CD4-positive, alpha-beta T cell treated with Interferon gamma for 1 hour (primary cell): ENCODE data around the gene MTX1.
"Not testable (repeated sequence)": the region's sequence is repeated elsewhere in the genome, so short reads cannot be mapped to it uniquely, and the experiment has no call there.

Source experiments
- DNase-seq: peaks from one replicate; pipeline ENCODE4 v3.0.0-alpha.2; 2020

MTX1 gene, protein sequence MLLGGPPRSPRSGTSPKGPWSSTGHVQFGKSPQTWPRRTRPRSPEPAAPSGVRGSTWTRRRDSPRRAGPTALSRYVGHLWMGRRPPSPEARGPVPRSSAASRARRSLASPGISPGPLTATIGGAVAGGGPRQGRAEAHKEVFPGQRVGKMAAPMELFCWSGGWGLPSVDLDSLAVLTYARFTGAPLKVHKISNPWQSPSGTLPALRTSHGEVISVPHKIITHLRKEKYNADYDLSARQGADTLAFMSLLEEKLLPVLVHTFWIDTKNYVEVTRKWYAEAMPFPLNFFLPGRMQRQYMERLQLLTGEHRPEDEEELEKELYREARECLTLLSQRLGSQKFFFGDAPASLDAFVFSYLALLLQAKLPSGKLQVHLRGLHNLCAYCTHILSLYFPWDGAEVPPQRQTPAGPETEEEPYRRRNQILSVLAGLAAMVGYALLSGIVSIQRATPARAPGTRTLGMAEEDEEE

GRCh38 chr1:155208541-155209311, at the start of gene MTX1:
MTX1 (plus strand) TSS chr1:155208695; CDS start chr1:155208805, 110 bp downstream.
- peak; percentile 96 for DNase-seq

DNA sequence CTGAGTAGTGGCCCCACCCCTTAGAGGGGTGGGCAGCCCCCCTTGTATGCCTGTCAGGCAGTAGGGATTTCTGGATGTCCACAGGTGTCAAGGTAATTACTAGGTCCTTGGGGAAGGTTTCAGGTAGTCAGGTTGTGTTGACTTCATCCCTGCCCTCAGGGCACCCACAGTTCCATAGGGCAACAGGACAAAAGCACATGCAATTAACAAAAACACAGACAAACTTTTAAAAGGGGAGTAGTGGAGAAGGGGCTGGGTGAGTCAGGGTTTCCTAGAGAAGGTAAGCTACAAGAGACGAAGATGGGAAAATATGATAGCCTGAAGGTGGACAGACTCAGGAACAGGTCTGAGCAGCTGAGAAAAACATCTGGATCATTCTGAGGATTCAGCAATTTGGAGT, 49.5 kb upstream of the MTX1 start:
- DNase-seq = no peak

- DNase-seq = no peak
Observed at GRCh38 chr1:155160128-155160527, 48.4 kb upstream of the MTX1 start.

- not testable (repeated sequence) for DNase-seq
Observed at GRCh38 chr1:155162631-155163030, 45.9 kb upstream of the MTX1 start.

GRCh38 chr1:155163785-155164184, 44.7 kb upstream of the MTX1 start:
- not testable (repeated sequence) for DNase-seq

GRCh38 chr1:155164625-155165024, 43.9 kb upstream of the MTX1 start:
- DNase-seq = not testable (repeated sequence)

GRCh38 chr1:155166051-155166470, 42.4 kb upstream of the MTX1 start:
- DNase-seq = no peak

DNA sequence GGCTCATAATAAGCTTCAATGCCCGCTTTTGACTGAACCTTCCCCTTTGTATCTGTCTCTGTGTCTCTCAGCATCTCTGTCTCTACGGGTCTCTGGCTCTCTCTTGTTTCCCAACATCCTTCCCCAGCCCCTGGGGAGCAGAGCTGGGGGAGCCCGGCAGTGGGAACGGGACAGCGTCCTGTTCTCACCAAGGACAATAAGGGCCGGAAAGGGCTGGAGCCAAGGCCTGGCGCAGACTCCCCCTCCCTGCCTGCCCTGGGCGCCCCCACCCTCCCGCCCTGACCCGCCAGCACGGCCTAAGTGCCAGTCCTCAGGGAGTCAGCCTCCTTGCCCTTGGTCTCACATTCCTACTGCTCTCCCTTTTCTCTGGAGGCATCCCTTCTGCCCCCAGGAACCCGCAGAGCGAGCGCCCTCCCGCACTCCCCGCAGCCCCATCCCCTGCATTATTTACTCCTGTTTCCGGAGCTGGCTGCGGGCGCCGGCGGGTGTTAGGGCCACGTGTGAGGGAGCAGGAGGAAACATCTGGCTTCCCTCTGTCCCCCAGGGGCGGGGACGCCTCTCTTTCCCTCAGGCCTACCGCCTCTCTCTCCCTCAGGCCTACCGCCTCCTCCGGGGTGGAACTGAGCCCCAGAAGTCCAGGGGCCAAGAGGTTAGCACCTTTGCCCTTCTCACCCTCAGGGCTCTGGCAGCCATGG, 41.9 kb upstream of the MTX1 start:
- no peak for DNase-seq

- DNase-seq = peak; percentile 83
Observed at GRCh38 chr1:155167166-155168104, 41.1 kb upstream of the MTX1 start.

- DNase-seq = not testable (repeated sequence)
Observed at GRCh38 chr1:155168105-155168445, 40.4 kb upstream of the MTX1 start.

- DNase-seq = no peak
Observed at GRCh38 chr1:155168456-155169210, 39.9 kb upstream of the MTX1 start.

DNA sequence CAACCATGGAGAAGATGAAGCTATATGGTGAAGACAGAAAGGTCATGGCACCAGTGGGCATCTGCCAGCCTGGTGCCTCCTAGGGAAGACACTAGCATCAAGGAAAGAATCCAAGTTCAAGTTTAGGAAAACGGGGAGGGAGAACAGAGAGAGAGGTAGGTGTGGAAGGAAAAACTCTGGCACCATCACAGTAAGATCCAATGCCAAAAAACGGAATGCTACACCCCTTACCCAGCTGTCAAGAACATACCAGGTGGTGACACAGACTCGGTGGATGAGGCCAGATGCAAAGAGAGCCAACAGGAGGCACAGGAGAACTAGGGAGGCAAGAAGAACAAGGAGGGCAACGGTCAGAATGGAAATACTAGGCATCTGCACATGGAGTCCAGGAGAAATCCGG, 39.0 kb upstream of the MTX1 start:
- DNase-seq = no peak

DNA sequence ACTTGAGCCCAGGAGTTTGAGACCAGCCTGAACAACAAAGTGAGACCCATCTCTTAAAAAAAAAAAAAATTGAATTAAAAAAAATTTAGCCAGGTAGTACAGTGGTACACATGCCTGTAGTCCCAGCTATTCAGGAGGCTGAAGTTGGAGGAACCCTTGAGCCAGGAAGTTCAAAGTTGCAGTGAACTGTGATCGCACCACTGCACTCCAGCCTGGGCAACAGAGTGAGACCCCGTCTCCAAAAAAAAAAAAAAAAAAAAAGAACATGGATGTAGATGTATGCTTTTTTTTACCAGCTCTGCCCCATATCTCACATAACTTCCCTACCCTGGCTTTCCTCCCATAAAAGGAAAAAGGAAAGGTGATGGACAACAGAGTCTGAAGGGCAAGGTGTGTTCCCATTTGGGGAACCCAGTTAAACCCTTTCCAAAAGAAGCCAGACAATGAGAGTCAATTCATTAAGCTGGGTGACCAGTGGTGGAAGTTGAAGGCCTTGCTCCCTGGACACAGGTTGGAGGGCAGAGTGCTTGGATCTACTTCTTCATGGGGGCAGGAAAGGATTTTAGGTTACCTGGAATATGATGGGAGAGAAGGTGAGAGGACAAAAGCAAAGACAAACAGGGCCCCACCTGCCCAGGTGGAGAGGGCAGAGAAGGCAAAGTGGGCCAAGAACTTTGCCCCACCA, 38.3 kb upstream of the MTX1 start:
- DNase-seq = no peak

DNA sequence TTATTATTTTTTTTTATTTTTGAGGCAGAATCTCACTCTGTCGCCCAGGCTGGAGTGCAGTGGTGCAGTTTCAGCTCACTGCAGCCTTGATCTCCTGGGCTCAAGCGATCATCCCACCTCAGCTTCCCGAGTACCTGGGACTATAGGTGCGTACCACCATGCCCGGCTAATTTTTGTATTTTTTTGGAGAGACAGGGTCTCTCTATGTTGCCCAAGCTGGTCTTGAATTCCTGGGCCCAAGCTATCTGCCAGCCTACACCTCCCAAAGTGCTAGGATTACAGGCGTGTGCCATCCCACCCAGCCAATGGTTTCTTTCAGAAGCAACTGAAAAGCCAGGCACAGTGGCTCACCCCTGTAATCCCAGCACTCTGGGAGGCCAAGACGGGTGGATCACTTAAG, 37.7 kb upstream of the MTX1 start:
- DNase-seq = no peak

- DNase-seq = no peak
Observed at GRCh38 chr1:155171836-155172731, 36.4 kb upstream of the MTX1 start.

DNA sequence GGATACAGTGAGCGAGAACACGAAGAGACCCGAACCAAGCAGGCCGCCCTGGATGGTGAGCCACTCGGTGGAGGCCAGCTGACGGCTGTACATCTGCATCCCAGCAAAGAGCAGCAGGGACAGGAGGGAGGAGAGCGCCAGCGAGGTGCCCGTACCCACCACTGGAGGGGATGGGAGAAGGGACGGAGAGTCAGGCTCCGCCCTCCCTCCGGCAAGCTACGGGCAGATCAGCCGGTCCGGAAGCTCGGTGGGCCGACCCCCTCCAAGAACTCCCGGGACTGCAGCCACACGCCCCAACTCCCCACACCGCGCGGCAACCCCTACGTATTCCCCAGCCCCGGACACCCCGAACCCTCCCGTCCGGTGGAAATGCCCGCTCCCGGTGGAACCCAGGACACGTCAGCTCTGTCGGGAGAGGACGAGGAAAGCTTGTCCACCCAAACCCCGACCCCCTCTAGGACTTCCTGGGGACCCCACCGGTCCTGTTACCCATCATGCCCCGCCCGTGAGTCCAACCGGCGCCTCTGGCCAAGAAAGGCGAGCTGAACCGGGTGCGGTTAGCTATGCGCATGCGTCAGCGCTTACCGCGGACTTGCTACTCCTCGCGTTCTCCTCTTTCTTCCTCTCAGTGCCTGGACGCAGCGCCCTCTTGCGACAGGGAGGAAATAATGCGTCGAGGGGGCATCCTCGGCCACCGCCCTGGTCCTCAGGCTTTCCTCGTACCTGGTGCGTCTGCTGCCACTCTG, 35.6 kb upstream of the MTX1 start, which contains the start of gene KRTCAP2:
Gene KRTCAP2 (minus strand): TSS at position 573 of the 746 bp plus-strand sequence. CDS start 80 bp downstream, at position 493.
- DNase-seq = peak; percentile 96

DNA sequence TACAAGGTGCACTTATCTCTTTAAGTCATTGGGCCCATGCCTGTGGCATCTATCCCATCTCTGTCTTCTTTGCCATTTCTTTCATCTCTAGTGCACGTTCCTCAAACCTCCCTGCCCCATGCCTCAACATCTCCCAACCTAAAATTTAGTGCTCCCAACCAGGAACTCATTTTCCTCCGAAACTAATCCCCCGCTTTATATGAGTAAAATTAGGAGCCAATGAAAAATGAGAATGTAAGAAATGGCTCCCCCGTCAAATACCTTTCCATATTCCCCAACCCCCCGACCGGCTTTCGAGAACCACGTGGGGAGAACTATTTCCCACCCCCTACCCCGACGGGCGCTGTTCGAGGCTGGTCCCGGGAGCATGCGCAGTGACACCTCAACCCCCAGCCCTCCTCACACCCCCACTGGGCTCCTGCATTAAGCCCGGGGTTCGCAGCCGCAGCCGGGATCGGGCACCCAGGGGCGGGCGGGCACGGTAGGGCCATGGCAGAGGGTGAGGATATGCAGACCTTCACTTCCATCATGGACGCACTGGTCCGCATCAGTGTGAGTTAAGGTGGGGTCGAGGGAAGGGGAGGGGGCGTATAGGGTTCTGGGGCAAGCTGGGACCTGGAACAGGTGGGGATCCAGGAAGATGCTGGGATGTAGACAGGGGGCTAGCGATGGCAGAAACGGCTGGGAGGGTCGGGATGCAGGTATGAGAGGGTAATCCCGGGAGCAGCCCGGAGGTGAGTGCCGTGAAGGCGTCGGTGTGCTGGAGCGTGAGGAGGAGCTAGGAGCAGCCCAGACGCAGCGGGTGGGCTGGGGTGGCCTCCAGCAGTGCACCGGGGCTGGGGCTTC, 34.8 kb upstream of the MTX1 start, which contains the start of gene TRIM46:
Gene TRIM46 (plus strand): TSS at position 372 of the 846 bp plus-strand sequence. CDS start 118 bp downstream, at position 490.
- DNase-seq = peak; percentile 67
